Activated effector memory CD4-positive, alpha-beta T cell treated with Interleukin-2 at 50 U/mL for 16 hours (primary cell): ENCODE measurements around the gene MED10.
A peak's percentile ranks its signal among the peaks of the same experiment; 100 is the strongest.

Source experiments
- DNase-seq: peaks from one replicate; pipeline ENCODE4 v3.0.0-alpha.2; 2020

MED10 gene

GRCh38 chr5:6377905-6378765 is at the start of gene MED10:
Gene MED10, minus strand, starts transcription at chr5:6378547. Its CDS starts 64 bp downstream, at chr5:6378483.
- DNase-seq: peak; percentile 94

- DNase-seq: no peak
These were observed 49.3 kb upstream of the MED10 start for GRCh38 chr5:6427694-6428093.

GRCh38 chr5:6424700-6425099 is 46.4 kb upstream of the MED10 start:
- no peak for DNase-seq

- DNase-seq: no peak
These were observed 45.8 kb upstream of the MED10 start for GRCh38 chr5:6424110-6424659.

GRCh38 chr5:6423327-6424109 is 45.2 kb upstream of the MED10 start:
- no peak for DNase-seq

- DNase-seq: no peak
These were observed 41.0 kb upstream of the MED10 start for GRCh38 chr5:6419340-6419852.

- DNase-seq: no peak
These were observed 40.4 kb upstream of the MED10 start for GRCh38 chr5:6418679-6419276.

GRCh38 chr5:6417657-6418056 is 39.3 kb upstream of the MED10 start:
- DNase-seq: no peak

GRCh38 chr5:6412811-6413210 is 34.5 kb upstream of the MED10 start:
- DNase-seq: no peak

GRCh38 chr5:6411141-6411540 is 32.8 kb upstream of the MED10 start:
- DNase-seq: no peak

- DNase-seq: no peak
These were observed 32.1 kb upstream of the MED10 start for GRCh38 chr5:6410421-6410820.

- no peak for DNase-seq
These were observed 30.5 kb upstream of the MED10 start for GRCh38 chr5:6408627-6409446.

- DNase-seq: no peak
These were observed 29.9 kb upstream of the MED10 start for GRCh38 chr5:6408260-6408596.

- DNase-seq: no peak
These were observed 29.4 kb upstream of the MED10 start for GRCh38 chr5:6407558-6408259.

- no peak for DNase-seq
These were observed 27.2 kb upstream of the MED10 start for GRCh38 chr5:6405591-6405990.

- DNase-seq: no peak
These were observed 25.8 kb upstream of the MED10 start for GRCh38 chr5:6404129-6404528.

- no peak for DNase-seq
These were observed 25.1 kb upstream of the MED10 start for GRCh38 chr5:6403416-6403815.

- no peak for DNase-seq
These were observed 24.6 kb upstream of the MED10 start for GRCh38 chr5:6402939-6403338.

- DNase-seq: no peak
These were observed 23.1 kb upstream of the MED10 start for GRCh38 chr5:6401410-6401809.

GRCh38 chr5:6399980-6400910 is 21.9 kb upstream of the MED10 start:
- no peak for DNase-seq
